ENCODE data around the gene CCDC194.

CCDC194 gene, protein sequence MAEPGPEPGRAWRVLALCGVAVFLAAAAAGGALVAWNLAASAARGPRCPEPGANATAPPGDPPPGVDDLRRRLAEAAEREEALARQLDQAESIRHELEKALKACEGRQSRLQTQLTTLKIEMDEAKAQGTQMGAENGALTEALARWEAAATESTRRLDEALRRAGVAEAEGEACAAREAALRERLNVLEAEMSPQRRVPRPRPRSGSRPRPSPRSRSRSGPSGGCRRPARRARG

GRCh38 chr19:17393914-17394313 lies at the start of gene CCDC194:
TSS of gene CCDC194 (minus strand) at chr19:17394196. CDS start at chr19:17394158, 38 bp downstream.
- Histone ChIP-seq H3K4me3 (ENCODE audit: low read length) (no peak within 1 kb of the TSS), H3K27me3 (ENCODE audit: control insufficient read depth, insufficient read depth, low read length) (peaks cover 4% of the 10 kb centered on the region), H3K4me1 (ENCODE audit: control insufficient read depth, insufficient read depth, low read length) (no peaks in the 10 kb centered on the region), H3K27ac (ENCODE audit: low read depth, low read length) (no peak within 1 kb of the TSS), H3K9ac (ENCODE audit: low read length) (no peak within 1 kb of the TSS), H3K36me3 (ENCODE audit: control insufficient read depth, insufficient read depth, low read length) (no peaks in the 10 kb centered on the region)

DNA sequence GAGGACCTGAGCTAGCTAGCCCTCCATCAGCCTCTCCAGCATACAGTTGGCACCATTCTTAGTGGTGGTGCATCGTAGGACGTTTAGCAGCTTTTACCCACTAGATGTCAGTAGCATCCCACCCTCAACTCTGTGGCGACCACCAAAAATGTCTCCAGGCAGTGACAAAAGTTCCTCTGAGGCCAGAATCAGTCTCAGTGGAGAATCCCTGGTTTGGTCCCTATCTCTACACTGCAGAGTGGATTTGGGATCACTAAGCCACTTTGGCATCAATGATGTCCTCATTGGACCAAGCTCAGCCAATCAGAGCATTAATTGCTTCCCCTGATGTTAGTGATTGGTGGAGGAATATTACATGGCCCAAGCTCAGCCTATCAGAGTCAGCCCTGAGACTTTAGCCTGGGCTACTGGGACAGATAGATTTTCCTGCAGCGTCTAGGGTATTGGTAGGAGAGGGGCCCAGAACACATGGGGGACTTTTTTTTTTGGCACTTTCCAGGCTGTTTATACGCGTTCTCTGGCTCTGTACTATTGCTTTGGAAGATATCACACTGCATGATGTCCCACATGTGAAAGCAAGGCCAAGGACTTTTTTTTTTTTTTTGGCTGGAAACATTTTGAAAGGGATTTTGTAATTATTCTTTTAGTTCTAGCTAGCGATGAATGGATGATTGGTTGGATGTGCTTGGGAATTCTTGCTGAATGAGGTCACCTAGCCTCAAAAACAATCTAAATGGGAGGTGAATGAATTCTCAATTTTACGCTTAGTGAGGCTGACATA lies 47.4 kb upstream of the CCDC194 start:
- no peak overlapping the region for H3K9ac ChIP-seq (ENCODE audit: low read length)
- no peak overlapping the region for H3K4me3 ChIP-seq (ENCODE audit: low read length)
- H3K27me3 ChIP-seq (ENCODE audit: control insufficient read depth, insufficient read depth, low read length) = no peaks in the 10 kb centered on the region
- H3K4me1 ChIP-seq (ENCODE audit: control insufficient read depth, insufficient read depth, low read length) = no peaks in the 10 kb centered on the region
- no peaks in the 10 kb centered on the region for H3K36me3 ChIP-seq (ENCODE audit: control insufficient read depth, insufficient read depth, low read length)
- H3K27ac ChIP-seq (ENCODE audit: low read depth, low read length) = no peak overlapping the region

DNA sequence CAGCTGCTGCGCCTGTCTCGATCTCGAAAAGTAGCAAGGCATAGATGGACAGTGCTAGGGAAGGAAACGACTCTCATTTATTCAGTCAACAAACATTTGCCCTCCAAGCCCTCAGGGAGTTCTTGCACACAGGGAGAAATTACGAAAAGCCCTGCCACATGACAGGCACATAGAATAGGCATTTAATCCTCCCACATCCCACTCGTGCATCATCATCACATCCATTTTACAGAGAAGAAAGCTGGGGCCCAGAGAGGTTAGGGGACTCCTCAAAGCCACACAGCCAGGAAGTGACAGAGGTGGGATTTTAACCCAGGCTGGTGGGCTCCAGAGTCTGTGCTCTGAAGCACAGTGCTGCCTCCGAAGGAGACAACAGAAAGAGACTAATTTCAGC lies 42.9 kb upstream of the CCDC194 start:
- no peak overlapping the region for H3K9ac ChIP-seq (ENCODE audit: low read length)
- no peak overlapping the region for H3K27ac ChIP-seq (ENCODE audit: low read depth, low read length)
- no peaks in the 10 kb centered on the region for H3K36me3 ChIP-seq (ENCODE audit: control insufficient read depth, insufficient read depth, low read length)
- no peaks in the 10 kb centered on the region for H3K27me3 ChIP-seq (ENCODE audit: control insufficient read depth, insufficient read depth, low read length)
- no peak overlapping the region for H3K4me3 ChIP-seq (ENCODE audit: low read length)
- no peaks in the 10 kb centered on the region for H3K4me1 ChIP-seq (ENCODE audit: control insufficient read depth, insufficient read depth, low read length)

- no peaks in the 10 kb centered on the region for H3K27me3 ChIP-seq (ENCODE audit: control insufficient read depth, insufficient read depth, low read length)
- H3K27ac ChIP-seq (ENCODE audit: low read depth, low read length) = no peak overlapping the region
- no peaks in the 10 kb centered on the region for H3K36me3 ChIP-seq (ENCODE audit: control insufficient read depth, insufficient read depth, low read length)
- no peak overlapping the region for H3K4me3 ChIP-seq (ENCODE audit: low read length)
- no peak overlapping the region for H3K9ac ChIP-seq (ENCODE audit: low read length)
- no peaks in the 10 kb centered on the region for H3K4me1 ChIP-seq (ENCODE audit: control insufficient read depth, insufficient read depth, low read length)
Measured at GRCh38 chr19:17436094-17436873, 42.3 kb upstream of the CCDC194 start.

DNA sequence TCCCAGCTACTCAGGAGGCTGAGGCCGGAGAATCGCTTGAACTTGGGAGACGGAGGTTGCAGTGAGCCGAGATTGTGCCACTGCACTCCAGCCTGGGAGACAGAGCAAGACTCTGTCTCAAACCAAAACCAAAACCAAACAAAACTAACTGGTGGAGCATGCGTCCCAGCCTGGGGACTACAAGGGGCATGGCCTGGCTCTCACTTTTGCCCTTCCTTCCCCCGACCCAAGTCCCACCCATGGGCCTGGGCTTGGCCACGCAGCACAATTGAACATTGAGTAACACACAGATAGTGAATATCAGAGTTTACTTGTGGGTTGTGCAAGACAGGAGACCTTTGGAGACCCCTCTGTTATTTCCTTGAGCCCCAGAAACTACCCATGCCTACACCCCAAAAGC lies 41.2 kb upstream of the CCDC194 start:
- H3K4me1 ChIP-seq (ENCODE audit: control insufficient read depth, insufficient read depth, low read length) = no peaks in the 10 kb centered on the region
- no peak overlapping the region for H3K4me3 ChIP-seq (ENCODE audit: low read length)
- no peak overlapping the region for H3K9ac ChIP-seq (ENCODE audit: low read length)
- H3K27me3 ChIP-seq (ENCODE audit: control insufficient read depth, insufficient read depth, low read length) = no peaks in the 10 kb centered on the region
- no peak overlapping the region for H3K27ac ChIP-seq (ENCODE audit: low read depth, low read length)
- H3K36me3 ChIP-seq (ENCODE audit: control insufficient read depth, insufficient read depth, low read length) = no peaks in the 10 kb centered on the region

DNA sequence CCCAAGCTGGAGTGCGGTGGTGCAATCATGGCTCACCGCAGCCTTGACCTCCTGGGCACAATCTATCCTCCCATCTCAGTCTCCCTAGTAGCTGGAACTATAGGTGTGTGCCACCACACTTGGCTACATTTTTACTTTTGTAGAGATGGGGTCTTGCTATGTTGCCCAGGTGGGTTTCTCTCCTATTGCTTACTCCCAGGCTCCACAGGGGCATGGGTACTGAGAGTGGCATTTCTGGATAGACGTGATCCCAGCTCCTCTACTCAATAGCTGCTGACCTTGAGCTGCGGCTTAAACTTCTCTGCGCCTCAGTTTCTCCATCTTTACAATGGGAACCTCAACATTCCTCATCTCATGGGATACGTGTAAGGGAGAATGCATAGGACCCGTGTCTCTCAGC lies 37.4 kb upstream of the CCDC194 start:
- no peaks in the 10 kb centered on the region for H3K27me3 ChIP-seq (ENCODE audit: control insufficient read depth, insufficient read depth, low read length)
- H3K4me1 ChIP-seq (ENCODE audit: control insufficient read depth, insufficient read depth, low read length) = no peaks in the 10 kb centered on the region
- no peak overlapping the region for H3K27ac ChIP-seq (ENCODE audit: low read depth, low read length)
- no peak overlapping the region for H3K9ac ChIP-seq (ENCODE audit: low read length)
- no peaks in the 10 kb centered on the region for H3K36me3 ChIP-seq (ENCODE audit: control insufficient read depth, insufficient read depth, low read length)
- H3K4me3 ChIP-seq (ENCODE audit: low read length) = no peak overlapping the region

- no peaks in the 10 kb centered on the region for H3K4me1 ChIP-seq (ENCODE audit: control insufficient read depth, insufficient read depth, low read length)
- H3K27me3 ChIP-seq (ENCODE audit: control insufficient read depth, insufficient read depth, low read length) = no peaks in the 10 kb centered on the region
- H3K36me3 ChIP-seq (ENCODE audit: control insufficient read depth, insufficient read depth, low read length) = no peaks in the 10 kb centered on the region
- H3K4me3 ChIP-seq (ENCODE audit: low read length) = no peak overlapping the region
- no peak overlapping the region for H3K9ac ChIP-seq (ENCODE audit: low read length)
- H3K27ac ChIP-seq (ENCODE audit: low read depth, low read length) = no peak overlapping the region
Measured at GRCh38 chr19:17429641-17430113, 35.7 kb upstream of the CCDC194 start.

DNA sequence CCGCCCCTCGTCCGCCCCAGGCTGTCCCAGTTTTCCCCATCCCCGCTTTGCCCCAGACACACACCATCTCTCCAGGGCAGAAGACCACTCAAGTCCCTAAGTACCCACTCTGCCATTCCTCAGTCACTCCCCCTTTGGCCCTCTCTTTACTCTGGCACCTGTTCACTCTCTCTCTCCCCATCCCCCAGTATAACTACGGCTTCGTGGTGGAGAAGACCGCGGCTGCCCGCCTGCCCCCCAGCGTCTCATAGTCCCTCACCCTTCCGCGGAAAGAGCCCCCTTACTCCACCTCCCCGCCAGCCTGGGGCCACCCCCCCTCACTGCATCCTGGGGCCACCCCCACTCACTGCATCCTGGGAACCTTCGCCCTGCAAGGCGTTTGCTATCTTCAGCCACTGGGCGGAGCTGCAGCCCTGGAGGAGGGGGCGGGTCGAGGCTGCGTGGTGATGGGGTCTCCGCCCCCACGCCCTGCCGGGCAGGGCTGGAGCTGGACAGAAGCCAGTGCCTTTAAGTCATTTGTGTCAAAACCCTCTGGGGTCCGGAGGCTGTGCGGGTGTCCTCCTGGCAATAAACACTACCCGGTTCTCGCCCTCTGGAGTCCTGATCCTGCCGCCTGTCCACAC lies 30.9 kb upstream of the CCDC194 start:
- no peak overlapping the region for H3K27ac ChIP-seq (ENCODE audit: low read depth, low read length)
- peaks cover 3% of the 10 kb centered on the region for H3K36me3 ChIP-seq (ENCODE audit: control insufficient read depth, insufficient read depth, low read length)
- H3K9ac ChIP-seq (ENCODE audit: low read length) = no peak overlapping the region
- no peaks in the 10 kb centered on the region for H3K27me3 ChIP-seq (ENCODE audit: control insufficient read depth, insufficient read depth, low read length)
- no peaks in the 10 kb centered on the region for H3K4me1 ChIP-seq (ENCODE audit: control insufficient read depth, insufficient read depth, low read length)
- H3K4me3 ChIP-seq (ENCODE audit: low read length) = no peak overlapping the region

DNA sequence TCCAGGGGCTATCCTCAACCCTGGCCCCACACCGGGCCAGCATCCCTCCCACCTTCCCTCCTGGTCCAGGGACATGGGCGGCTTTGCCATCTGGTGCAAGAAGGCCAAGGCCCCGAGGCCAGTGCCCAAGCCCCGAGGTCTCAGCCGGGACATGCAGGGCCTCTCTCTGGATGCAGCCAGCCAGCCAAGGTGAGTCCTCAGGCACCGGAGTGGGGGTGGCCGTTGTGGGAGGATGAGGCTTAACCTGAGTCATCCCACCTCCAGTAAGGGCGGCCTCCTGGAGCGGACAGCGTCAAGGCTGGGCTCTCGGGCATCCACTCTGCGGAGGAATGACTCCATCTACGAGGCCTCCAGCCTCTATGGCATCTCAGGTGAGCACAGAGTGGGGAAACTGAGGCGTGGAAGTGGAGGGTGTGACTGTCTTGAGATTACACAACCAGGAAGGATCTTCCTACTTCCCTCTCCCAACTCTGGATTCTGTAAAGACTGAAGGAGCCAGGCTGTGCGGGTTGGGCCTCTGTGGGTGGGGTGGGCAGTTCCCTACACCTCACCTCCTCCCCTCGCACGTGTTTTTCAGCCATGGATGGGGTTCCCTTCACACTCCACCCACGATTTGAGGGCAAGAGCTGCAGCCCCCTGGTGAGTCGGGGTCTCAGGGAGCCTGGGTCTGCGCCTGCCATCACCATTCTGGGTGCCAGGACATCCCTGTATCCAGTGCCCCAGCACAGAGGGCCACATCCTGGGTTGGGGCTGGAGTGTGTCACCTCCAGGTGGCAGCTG lies 29.6 kb upstream of the CCDC194 start:
- H3K4me3 ChIP-seq (ENCODE audit: low read length) = no peak overlapping the region
- H3K4me1 ChIP-seq (ENCODE audit: control insufficient read depth, insufficient read depth, low read length) = peaks cover 6% of the 10 kb centered on the region
- no peak overlapping the region for H3K9ac ChIP-seq (ENCODE audit: low read length)
- H3K27me3 ChIP-seq (ENCODE audit: control insufficient read depth, insufficient read depth, low read length) = no peaks in the 10 kb centered on the region
- H3K36me3 ChIP-seq (ENCODE audit: control insufficient read depth, insufficient read depth, low read length) = peaks cover 3% of the 10 kb centered on the region
- no peak overlapping the region for H3K27ac ChIP-seq (ENCODE audit: low read depth, low read length)

DNA sequence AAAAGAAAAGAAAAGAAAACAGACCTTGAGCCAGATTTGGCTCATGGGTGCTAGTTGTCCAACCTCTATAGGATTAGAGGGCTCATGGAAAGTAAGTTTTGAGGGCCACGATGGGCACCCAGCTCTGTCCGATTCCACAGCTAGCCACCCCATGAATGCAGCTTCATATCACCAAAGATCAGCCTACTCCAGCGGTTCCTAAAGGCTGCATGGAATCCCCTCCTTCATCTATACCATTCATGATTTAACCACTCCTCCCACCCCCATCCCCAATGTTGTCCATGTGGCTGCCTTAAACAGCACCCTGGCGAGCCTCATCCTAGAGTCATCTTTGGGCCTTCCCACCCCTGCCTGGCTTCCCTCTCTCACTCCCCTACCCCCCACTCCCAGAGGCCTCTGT lies 27.9 kb upstream of the CCDC194 start:
- Histone ChIP-seq H3K4me1 (ENCODE audit: control insufficient read depth, insufficient read depth, low read length) (peaks cover 6% of the 10 kb centered on the region), H3K36me3 (ENCODE audit: control insufficient read depth, insufficient read depth, low read length) (peaks cover 3% of the 10 kb centered on the region), H3K4me3 (ENCODE audit: low read length) (no peak overlapping the region), H3K27ac (ENCODE audit: low read depth, low read length) (no peak overlapping the region), H3K27me3 (ENCODE audit: control insufficient read depth, insufficient read depth, low read length) (no peaks in the 10 kb centered on the region), H3K9ac (ENCODE audit: low read length) (no peak overlapping the region)

- H3K27me3 ChIP-seq (ENCODE audit: control insufficient read depth, insufficient read depth, low read length) = no peaks in the 10 kb centered on the region
- peaks cover 6% of the 10 kb centered on the region for H3K4me1 ChIP-seq (ENCODE audit: control insufficient read depth, insufficient read depth, low read length)
- H3K9ac ChIP-seq (ENCODE audit: low read length) = peak overlapping the region; percentile 25
- peak overlapping the region; percentile 70 for H3K4me3 ChIP-seq (ENCODE audit: low read length)
- H3K27ac ChIP-seq (ENCODE audit: low read depth, low read length) = no peak overlapping the region
- peaks cover 3% of the 10 kb centered on the region for H3K36me3 ChIP-seq (ENCODE audit: control insufficient read depth, insufficient read depth, low read length)
Measured at GRCh38 chr19:17420475-17420924, 26.5 kb upstream of the CCDC194 start.
